Large intestine (tissue), 3 donors: ENCODE measurements around the gene LIAS. TPM values are rescaled to one million over a fixed set of nuclear protein-coding genes. Genes with fewer than 3 reads are reported as not detected.
A peak's percentile ranks its signal among the peaks of the same experiment; 100 is the strongest.
"Not testable (repeated sequence)": the region's sequence is repeated elsewhere in the genome, so short reads cannot be mapped to it uniquely, and the experiment has no call there.

Experiments
- DNase-seq, 2 donors: peaks; one replicate each; pipeline versions ENCODE4 v3.0.0 to v3.0.0-alpha.2; 2013
- H3K27ac ChIP-seq: one replicate; pipeline ENCODE4 v1.5.1; 2013; ENCODE audit warnings: low read length
- H3K27me3 ChIP-seq: 2 replicates; pipeline ENCODE4 v1.6.1; 2013; ENCODE audit warnings: low read length; ENCODE audit not compliant: control insufficient read depth, insufficient read depth
- H3K36me3 ChIP-seq: 2 replicates; pipeline ENCODE4 v1.6.1; 2013; ENCODE audit warnings: low read length; ENCODE audit not compliant: control insufficient read depth, insufficient read depth
- H3K4me1 ChIP-seq: one replicate; pipeline ENCODE4 v1.6.1; 2013; ENCODE audit warnings: low read length; ENCODE audit not compliant: control insufficient read depth, insufficient read depth
- H3K4me3 ChIP-seq: one replicate; pipeline ENCODE4 v1.5.1; 2013; ENCODE audit warnings: low read length
- H3K9me3 ChIP-seq: one replicate; pipeline ENCODE4 v1.6.1; 2013; ENCODE audit warnings: mild to moderate bottlenecking, low read depth, low read length, moderate library complexity; ENCODE audit not compliant: control insufficient read depth
- WGBS: methylation state at CpG from one replicate; pipeline ENCODE4 v1.1.5; 2013; ENCODE audit warnings: low lambda C conversion rate; ENCODE audit not compliant: insufficient coverage; 5-methylcytosine and 5-hydroxymethylcytosine counted together
- polyA plus RNA-seq: library from polyadenylated mRNA; unstranded; fragments of 120-200 nt; gene quantifications from one replicate; pipeline ENCODE4 v1.2.1, GENCODE V29; 2013

Gene LIAS
- polyA plus RNA-seq, 1 donor = 30.0 TPM

DNA sequence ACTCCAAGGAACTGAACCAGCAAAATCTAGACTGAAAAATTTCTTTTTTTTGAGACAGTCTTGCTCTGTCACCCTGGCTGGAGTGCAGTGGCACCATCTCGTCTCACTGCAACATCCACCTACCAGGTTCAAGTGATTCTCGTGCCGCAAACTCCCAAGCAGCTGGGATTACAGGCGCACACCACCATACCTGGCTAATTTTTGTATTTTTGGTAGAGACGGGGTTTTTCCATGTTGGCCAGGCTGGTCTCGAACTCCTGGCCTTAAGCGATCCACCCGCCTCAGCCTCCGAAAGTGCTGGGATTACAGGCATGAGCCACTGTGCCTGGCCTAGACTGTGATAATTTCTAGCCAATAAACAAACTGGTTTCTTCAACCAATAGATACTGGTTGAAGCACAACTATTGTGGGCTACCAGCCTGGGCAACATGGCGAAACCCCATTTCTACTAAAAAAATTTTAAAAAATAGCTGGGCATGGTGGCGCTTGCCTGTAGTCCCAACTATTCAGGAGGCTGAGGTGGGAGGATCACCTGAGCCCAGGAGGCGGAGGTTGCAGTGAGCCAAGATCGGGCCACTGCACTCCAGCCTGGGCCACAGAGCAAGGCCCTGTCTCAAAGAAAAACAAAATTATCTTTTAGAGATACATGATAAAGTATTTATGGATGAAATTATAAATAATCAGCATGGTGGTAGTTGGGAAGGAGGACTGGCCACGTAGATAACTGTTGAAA, 57.0 kb downstream of the LIAS start:
- peak overlapping the region; percentile 8 for H3K27ac ChIP-seq
- not testable (repeated sequence) for H3K9me3 ChIP-seq, H3K27me3 ChIP-seq, DNase-seq, H3K4me3 ChIP-seq, H3K4me1 ChIP-seq
- 57% methylated on average over 1 of the region's 14 CpGs for WGBS
- peaks cover 48% of the 10 kb centered on the region for H3K36me3 ChIP-seq

- Histone ChIP-seq H3K36me3 (peaks cover 45% of the 10 kb centered on the region), H3K9me3 (no peaks in the 10 kb centered on the region), H3K4me3 (no peak overlapping the region), H3K27me3 (no peaks in the 10 kb centered on the region), H3K4me1 (peaks cover 2% of the 10 kb centered on the region), H3K27ac (no peak overlapping the region)
- DNase-seq = no peak
- 86% methylated on average over 1 of the region's 2 CpGs for WGBS
These were observed 57.6 kb downstream of the LIAS start for GRCh38 chr4:39516407-39516966.

DNA sequence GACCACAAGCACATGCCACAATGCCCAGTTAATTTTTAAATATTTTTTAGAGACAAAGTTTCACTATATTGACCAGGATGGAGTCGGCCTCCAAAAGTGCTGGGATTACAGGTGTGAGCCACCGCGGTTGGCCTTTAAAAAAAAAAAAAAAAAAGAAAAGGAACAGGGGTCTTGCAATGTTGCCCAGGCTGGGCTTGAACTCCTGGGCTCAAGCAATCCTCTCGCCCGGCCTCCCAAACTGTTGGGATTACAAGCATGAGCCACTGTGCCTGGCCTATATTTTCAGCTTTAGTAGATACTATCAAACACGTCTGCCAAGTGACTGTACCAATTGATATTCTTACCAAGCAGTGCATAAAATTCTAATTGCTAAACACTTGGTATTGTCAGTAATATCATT, 59.6 kb downstream of the LIAS start:
- no peak for DNase-seq
- Histone ChIP-seq H3K4me1 (peaks cover 2% of the 10 kb centered on the region), H3K27ac (no peak overlapping the region), H3K4me3 (no peak overlapping the region), H3K27me3 (no peaks in the 10 kb centered on the region), H3K36me3 (peaks cover 30% of the 10 kb centered on the region), H3K9me3 (no peaks in the 10 kb centered on the region)
- 100% methylated on average over 2 of the region's 6 CpGs for WGBS

DNA sequence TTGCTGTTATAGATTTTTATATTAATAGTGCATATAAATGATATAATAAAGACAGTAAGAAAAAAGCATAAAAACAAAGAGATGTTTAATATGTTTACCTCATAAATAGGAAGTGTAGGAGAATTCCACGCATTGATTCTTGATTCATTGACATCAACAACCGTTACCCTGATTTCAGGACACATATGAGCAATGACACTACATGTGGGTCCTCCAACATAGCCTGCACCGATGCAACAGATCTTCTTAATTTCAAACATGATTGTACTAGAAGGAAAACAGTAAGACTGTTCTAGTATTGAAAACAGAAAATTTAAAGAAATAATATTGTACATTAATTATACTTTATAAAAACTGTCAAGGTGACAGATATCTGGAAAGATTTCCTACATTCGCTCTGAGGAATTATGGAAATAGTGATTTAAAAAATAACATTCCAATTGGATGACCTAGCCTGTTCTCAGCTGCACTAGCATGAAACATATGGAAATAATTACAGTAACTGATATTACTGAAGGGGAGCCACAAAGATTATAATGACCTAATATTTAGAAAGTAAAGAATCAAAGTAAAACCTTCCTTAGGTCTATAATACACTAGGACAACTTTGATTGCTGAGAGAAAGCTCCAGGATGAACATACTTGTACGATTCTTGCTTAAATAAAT, 62.5 kb downstream of the LIAS start:
- no peak for DNase-seq
- WGBS = 82% methylated on average over 4 of the region's 5 CpGs

GRCh38 chr4:39522068-39522467, 63.2 kb downstream of the LIAS start:
- DNase-seq = no peak
- H3K27me3 ChIP-seq = no peaks in the 10 kb centered on the region
- peaks cover 20% of the 10 kb centered on the region for H3K36me3 ChIP-seq
- H3K27ac ChIP-seq = no peak overlapping the region
- H3K4me1 ChIP-seq = peaks cover 10% of the 10 kb centered on the region
- H3K4me3 ChIP-seq = no peak overlapping the region
- 14% methylated on average over 1 of the region's 2 CpGs for WGBS
- H3K9me3 ChIP-seq = no peaks in the 10 kb centered on the region

More for the DNA sequence above, 62.5 kb downstream of the LIAS start:
- Histone ChIP-seq H3K4me3 (no peak overlapping the region), H3K4me1 (peaks cover 10% of the 10 kb centered on the region), H3K9me3 (no peaks in the 10 kb centered on the region), H3K36me3 (peaks cover 22% of the 10 kb centered on the region), H3K27ac (no peak overlapping the region), H3K27me3 (no peaks in the 10 kb centered on the region)

DNA sequence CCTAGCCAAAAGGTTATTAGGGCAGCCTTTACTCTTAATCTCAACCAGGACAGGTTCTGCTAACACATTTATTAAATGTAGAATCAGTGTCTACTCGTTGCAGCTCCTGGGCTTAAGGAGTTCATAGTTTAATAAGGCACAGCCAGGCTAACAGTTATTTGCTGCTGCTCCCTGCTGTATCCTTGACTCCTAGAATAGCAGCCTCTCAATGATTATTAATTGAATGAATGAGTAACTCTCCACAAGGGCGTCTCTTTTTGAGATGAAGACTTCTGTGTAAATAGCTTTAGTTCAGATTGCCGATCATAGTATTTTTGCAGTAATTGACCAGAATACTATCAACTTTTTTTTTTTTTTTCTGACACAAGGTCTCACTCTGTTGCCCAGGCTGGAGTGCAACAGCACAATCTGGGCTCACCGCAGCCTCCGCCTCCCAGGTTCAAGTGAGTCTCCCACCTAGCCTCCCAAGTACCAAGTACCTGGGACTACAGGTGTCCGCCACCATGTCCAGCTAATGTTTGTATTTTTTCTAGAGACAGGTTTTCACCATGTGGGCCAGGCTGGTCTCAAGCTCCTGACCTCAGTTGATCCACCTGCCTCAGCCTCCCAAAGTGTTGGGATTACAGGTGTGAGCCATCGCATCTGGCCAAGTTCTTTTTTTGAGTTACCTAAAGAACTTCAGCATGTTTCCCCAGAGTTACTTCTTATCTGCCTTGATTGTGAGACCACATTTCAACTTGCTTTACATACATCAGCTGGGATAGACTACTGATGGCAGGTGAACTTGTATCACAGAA, 65.5 kb downstream of the LIAS start:
- DNase-seq = no peak
- 60% methylated on average over 1 of the region's 7 CpGs for WGBS
- no peaks in the 10 kb centered on the region for H3K9me3 ChIP-seq
- no peaks in the 10 kb centered on the region for H3K27me3 ChIP-seq
- peaks cover 15% of the 10 kb centered on the region for H3K4me1 ChIP-seq
- no peak overlapping the region for H3K27ac ChIP-seq
- no peak overlapping the region for H3K4me3 ChIP-seq
- H3K36me3 ChIP-seq = peaks cover 6% of the 10 kb centered on the region

- Histone ChIP-seq H3K27ac (peak overlapping the region; percentile 98), H3K9me3 (peaks cover 2% of the 10 kb centered on the region), H3K4me3 (peak overlapping the region; percentile 85), H3K36me3 (no peaks in the 10 kb centered on the region), H3K4me1 (peaks cover 15% of the 10 kb centered on the region), H3K27me3 (no peaks in the 10 kb centered on the region)
- peak in 1 of 2 donors; percentile 30 for DNase-seq
- 8% methylated on average over 2 of the region's 9 CpGs for WGBS
These were observed 67.2 kb downstream of the LIAS start for GRCh38 chr4:39525822-39526690.

DNA sequence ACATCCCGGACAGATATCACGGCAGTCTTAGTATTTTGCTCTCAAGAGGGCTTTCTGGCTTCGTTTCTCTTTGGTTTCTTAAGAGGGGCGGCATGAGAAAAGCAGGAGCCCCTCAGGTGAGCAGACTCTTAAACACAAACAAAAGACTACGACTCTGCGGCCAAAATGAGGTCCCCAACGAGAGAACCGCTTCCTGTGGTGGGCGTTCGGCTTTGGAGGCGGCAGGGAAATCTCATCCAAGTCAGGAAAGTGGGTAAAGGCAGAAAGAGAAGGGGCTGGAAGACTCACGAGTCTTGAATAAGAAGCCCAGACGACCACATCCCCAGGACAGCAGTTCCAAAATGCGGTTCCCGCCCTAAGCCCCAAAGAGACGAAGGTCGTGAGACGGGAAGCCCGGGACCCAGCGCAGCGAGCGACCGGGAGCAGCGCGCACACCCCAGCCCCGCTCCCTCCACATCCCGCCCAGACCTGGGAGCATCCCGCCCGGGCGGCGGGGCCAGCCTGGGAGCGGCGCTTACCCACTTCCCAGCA, 68.0 kb downstream of the LIAS start:
- Histone ChIP-seq H3K27me3 (no peaks in the 10 kb centered on the region), H3K36me3 (peaks cover 5% of the 10 kb centered on the region), H3K4me3 (peak overlapping the region; percentile 85), H3K9me3 (peaks cover 5% of the 10 kb centered on the region), H3K27ac (peak overlapping the region; percentile 98), H3K4me1 (peaks cover 15% of the 10 kb centered on the region)
- no peak for DNase-seq
- WGBS = no CpG with 5 or more reads among the region's 33 CpGs

GRCh38 chr4:39527296-39528060, 68.6 kb downstream of the LIAS start, which contains the start of gene UGDH:
Gene UGDH (minus strand): TSS chr4:39527439. CDS start chr4:39521512, 5,927 bp downstream.
- peak within 1 kb of the TSS; percentile 98 for H3K27ac ChIP-seq
- peaks cover 15% of the 10 kb centered on the region for H3K4me1 ChIP-seq
- no peaks in the 10 kb centered on the region for H3K27me3 ChIP-seq

More at GRCh38 chr4:39527296-39528060, 68.6 kb downstream of the LIAS start, which contains the start of gene UGDH:
- Histone ChIP-seq H3K9me3 (peaks cover 9% of the 10 kb centered on the region), H3K36me3 (peaks cover 10% of the 10 kb centered on the region), H3K4me3 (peak within 1 kb of the TSS; percentile 100)
- DNase-seq = peak; percentile 98 to 100
- no CpG with 5 or more reads among the region's 73 CpGs for whole genome bisulfite sequencing
